Esophagus squamous epithelium (tissue), 5 donors: ENCODE measurements around the gene PCBP4. TPM values are rescaled to one million over a fixed set of nuclear protein-coding genes. Genes with fewer than 3 reads are reported as not detected.
A peak's percentile ranks its signal among the peaks of the same experiment; 100 is the strongest.

Experiments
- DNase-seq: peaks from one replicate; lab custom pipeline; 2025; lab: John Stamatoyannopoulos, UW
- H3K27ac ChIP-seq, 4 donors: fragments of 200-600 bp; sonication (generic); one replicate each; pipeline ENCODE4 v1.5.1; 2016 to 2019; ENCODE audit warnings: mild to moderate bottlenecking in 1 of 4
- H3K27me3 ChIP-seq, 4 donors: fragments of 200-600 bp; sonication (generic); 1 replicate in 3 of 4; 2 replicates in 1 of 4; pipeline versions ENCODE4 v1.5.1 to v1.6.0; 2017 to 2021; ENCODE audit warnings: antibody characterized with exemption in 1 of 4
- H3K36me3 ChIP-seq, 3 donors: fragments of 200-600 bp; sonication (generic); one replicate each; pipeline ENCODE4 v1.5.1; 2016 to 2019
- H3K4me1 ChIP-seq, 3 donors: fragments of 200-600 bp; sonication (generic); one replicate each; pipeline ENCODE4 v1.5.1; 2017 to 2019
- H3K4me3 ChIP-seq, 4 donors: fragments of 200-600 bp; sonication (generic); 1 replicate in 3 of 4; 2 replicates in 1 of 4; pipeline ENCODE4 v1.5.1; 2016 to 2019; ENCODE audit warnings: mild to moderate bottlenecking in 2 of 4, moderate library complexity in 1 of 4
- H3K9me3 ChIP-seq, 3 donors: fragments of 200-600 bp; sonication (generic); one replicate each; pipeline ENCODE4 v1.5.1; 2016 to 2019
- POLR2A ChIP-seq, 4 donors: fragments of 450-650 bp; IDR thresholded peaks; one replicate each; pipeline ENCODE4 v1.6.1; 2017; ENCODE audit warnings: antibody characterized with exemption in 4 of 4, mild to moderate bottlenecking in 4 of 4, moderate library complexity in 3 of 4
- WGBS, 2 donors: methylation state at CpG; one replicate each; pipeline ENCODE4 v1.1.5; 2018; 5-methylcytosine and 5-hydroxymethylcytosine counted together
- intact Hi-C: fragments of 100-400 bp; cut with DNase I; formaldehyde crosslinking; loops from one replicate; pipeline ENCODE4 v1.15.0; 2022
- total RNA-seq, 4 donors: library from RNA; depleted of rRNA; stranded (reverse); fragments of >200 nt; gene quantifications; one replicate each; pipeline ENCODE4 v1.1.0, GENCODE V29; 2016
- TF ChIP-seq, protein P1 (sequence below), 6 experiments: fragments of 450-650 bp in 4 of 6; fragments of 200-600 bp in 2 of 6; sonication (generic) in 2 of 6; IDR thresholded peaks; one replicate each; pipeline ENCODE4 v1.5.1; 2016 to 2019; ENCODE audit warnings: antibody characterized with exemption in 6 of 6, mild to moderate bottlenecking in 4 of 6, moderate library complexity in 4 of 6
- donor health status: DM: yes; HTN: yes; CAD: no.

PCBP4 gene
- total RNA-seq, 4 donors from 2014 or later = 13.0 to 47.3 (median 19.5) TPM

DNA sequence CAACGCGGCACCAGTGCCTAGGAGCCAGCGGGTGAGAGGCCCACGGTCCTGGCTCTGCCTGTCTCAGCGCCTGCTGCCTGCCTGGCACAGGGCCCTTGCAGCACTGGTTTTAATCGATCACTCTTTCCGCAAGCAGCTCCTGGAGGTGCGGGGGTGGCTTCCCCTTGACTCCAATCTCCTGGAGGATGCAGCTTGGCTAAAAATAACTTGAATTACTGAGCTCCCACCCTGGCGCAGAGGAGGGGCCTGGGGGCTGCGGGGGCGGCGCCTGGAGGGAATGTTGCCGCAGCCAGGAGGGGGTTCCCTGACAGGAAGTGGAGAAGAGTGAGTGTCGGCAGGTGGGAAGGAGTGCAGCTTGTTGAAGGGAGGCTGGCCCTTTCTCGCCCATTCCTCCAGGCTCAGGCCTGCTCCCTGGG lies 38.3 kb upstream of the PCBP4 start:
- Histone ChIP-seq H3K9me3 (no peaks in the 10 kb centered on the region), H3K27me3 (no peaks in the 10 kb centered on the region), H3K27ac (peak overlapping the region in 2 of 4 donors; percentile 26 to 32), H3K36me3 (no peaks in the 10 kb centered on the region), H3K4me3 (peak overlapping the region in 1 of 4 donors; percentile 15), H3K4me1 (peaks cover 13 to 35% (median 30%) of the 10 kb centered on the region in 3 donors)
- 9 to 22% methylated on average over 3 to 5 of the region's 15 CpGs for WGBS, 2 donors
- intact Hi-C loops = no loop called here
- TF ChIP-seq POLR2A (IDR thresholded peaks at IDR 0.05) = no peak
- TF ChIP-seq, protein P1, sequence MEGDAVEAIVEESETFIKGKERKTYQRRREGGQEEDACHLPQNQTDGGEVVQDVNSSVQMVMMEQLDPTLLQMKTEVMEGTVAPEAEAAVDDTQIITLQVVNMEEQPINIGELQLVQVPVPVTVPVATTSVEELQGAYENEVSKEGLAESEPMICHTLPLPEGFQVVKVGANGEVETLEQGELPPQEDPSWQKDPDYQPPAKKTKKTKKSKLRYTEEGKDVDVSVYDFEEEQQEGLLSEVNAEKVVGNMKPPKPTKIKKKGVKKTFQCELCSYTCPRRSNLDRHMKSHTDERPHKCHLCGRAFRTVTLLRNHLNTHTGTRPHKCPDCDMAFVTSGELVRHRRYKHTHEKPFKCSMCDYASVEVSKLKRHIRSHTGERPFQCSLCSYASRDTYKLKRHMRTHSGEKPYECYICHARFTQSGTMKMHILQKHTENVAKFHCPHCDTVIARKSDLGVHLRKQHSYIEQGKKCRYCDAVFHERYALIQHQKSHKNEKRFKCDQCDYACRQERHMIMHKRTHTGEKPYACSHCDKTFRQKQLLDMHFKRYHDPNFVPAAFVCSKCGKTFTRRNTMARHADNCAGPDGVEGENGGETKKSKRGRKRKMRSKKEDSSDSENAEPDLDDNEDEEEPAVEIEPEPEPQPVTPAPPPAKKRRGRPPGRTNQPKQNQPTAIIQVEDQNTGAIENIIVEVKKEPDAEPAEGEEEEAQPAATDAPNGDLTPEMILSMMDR (IDR thresholded peaks at IDR 0.05) = no peak
- DNase-seq = no peak

DNA sequence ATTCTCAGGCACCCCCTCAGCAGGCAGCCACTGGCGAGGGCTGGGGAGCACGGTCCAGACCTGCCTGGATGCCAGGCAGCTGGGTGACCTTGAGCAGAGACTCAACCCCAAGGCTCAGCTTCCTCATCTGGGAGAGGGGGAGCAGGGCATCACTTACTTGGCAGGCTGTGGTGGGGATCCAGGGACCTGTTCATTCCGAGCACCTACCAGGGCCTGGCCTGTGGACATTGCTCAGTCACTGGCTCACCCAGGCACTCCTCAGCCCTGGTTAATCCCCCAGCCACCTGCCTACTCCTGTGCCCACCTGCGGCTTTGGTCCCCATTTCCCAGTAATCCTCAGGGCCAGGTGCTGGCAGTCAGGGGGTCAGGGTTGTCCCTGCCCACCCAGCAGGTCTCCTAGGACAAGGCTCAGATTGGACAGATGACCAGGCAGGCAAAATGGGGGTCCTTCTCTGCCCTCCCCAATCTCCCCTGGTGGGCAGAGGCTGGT lies 37.7 kb upstream of the PCBP4 start:
- Histone ChIP-seq H3K4me1 (peaks cover 13 to 35% (median 30%) of the 10 kb centered on the region in 3 donors), H3K4me3 (no peak overlapping the region), H3K36me3 (no peaks in the 10 kb centered on the region), H3K9me3 (no peaks in the 10 kb centered on the region), H3K27ac (peak overlapping the region in 2 of 4 donors; percentile 26 to 32), H3K27me3 (no peaks in the 10 kb centered on the region)
- DNase-seq = no peak
- no peak for TF ChIP-seq POLR2A (IDR thresholded peaks at IDR 0.05)
- TF ChIP-seq, protein P1 (IDR thresholded peaks at IDR 0.05) = no peak
- intact Hi-C loops = loop anchor here (5.0 kb wide), 3 partner anchors 47 to 137 kb away; no protein-coding TSS in a partner anchor
- WGBS, 2 donors = 69% methylated on average over 2 of the region's 4 CpGs; no CpG with 5 or more reads in 1 of the 2 donors

DNA sequence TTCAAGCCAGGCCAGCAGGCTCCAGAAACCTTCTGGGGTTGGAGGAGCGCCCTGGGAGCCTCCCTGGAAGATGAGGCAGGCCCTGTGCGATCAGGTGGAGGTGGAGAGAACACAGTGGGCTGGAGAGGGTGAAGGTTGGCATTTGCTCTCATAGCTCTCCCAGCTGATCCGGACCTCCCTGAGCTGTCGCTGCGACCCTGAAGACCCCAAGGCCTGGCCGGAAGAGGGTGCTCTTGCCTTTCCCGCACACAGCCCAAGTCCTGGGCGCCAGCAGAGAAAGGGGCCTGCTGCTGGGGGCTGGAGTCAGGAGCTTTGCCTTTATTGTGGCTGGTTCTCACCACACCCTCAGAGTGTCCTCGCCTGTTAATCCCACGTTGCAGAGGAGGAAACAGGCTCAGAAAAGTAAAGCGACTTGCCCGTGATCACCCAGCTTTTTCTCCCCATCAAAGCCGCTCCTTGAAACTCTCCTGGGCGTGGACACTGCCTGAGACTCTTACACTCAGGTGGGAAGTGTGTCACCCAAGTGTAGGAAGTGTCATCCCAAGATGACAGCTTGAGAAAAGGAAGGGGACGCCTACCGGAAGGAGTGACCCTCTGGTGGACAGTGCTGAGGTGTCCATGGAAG lies 37.0 kb upstream of the PCBP4 start:
- H3K36me3 ChIP-seq = no peaks in the 10 kb centered on the region
- H3K9me3 ChIP-seq = no peaks in the 10 kb centered on the region
- WGBS, 2 donors = 49 to 51% methylated on average over 8 to 9 of the region's 16 CpGs
- no peaks in the 10 kb centered on the region for H3K27me3 ChIP-seq
- peaks cover 13 to 35% (median 30%) of the 10 kb centered on the region in 3 donors for H3K4me1 ChIP-seq
- peak overlapping the region in 2 of 4 donors; percentile 22 to 32 for H3K27ac ChIP-seq
- intact Hi-C loops = loop anchor here (5.0 kb wide), 3 partner anchors 48 to 138 kb away; no protein-coding TSS in a partner anchor
- TF ChIP-seq POLR2A (IDR thresholded peaks at IDR 0.05) = no peak
- TF ChIP-seq, protein P1 (IDR thresholded peaks at IDR 0.05) = peak in 5 of 6 experiments; percentile 32 to 51 (median 40)
- no peak overlapping the region for H3K4me3 ChIP-seq
- DNase-seq = no peak

DNA sequence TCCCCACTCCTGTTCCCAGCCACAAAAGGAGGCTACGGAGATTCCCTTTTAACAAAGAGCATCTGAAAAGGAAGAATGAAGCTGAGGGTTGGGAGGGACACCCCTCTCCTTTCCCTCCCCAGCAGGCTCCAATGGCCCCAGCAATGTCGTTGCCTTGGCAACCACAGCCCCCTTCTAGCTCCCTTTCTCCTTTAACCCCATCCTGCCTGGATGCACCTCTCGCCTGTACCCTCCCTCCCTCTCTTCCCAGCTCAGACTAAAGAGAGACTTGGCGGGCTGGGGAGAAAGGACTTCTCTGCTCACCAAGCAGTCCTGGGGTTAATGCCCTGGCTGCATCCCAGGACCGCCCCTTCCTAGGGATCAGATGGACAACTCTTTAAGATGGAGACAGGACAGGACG lies 35.5 kb upstream of the PCBP4 start:
- Histone ChIP-seq H3K4me1 (peaks cover 13 to 41% (median 30%) of the 10 kb centered on the region in 3 donors), H3K4me3 (no peak overlapping the region), H3K27ac (no peak overlapping the region), H3K27me3 (peaks cover 0 to 7% (median 0%) of the 10 kb centered on the region in 4 donors), H3K36me3 (no peaks in the 10 kb centered on the region), H3K9me3 (no peaks in the 10 kb centered on the region)
- WGBS, 2 donors = 56 to 63% methylated on average over 2 to 3 of the region's 6 CpGs
- no peak for DNase-seq
- intact Hi-C loops = loop anchor here (5.0 kb wide), 3 partner anchors 50 to 140 kb away; no protein-coding TSS in a partner anchor
- TF ChIP-seq, protein P1 (IDR thresholded peaks at IDR 0.05) = no peak

DNA sequence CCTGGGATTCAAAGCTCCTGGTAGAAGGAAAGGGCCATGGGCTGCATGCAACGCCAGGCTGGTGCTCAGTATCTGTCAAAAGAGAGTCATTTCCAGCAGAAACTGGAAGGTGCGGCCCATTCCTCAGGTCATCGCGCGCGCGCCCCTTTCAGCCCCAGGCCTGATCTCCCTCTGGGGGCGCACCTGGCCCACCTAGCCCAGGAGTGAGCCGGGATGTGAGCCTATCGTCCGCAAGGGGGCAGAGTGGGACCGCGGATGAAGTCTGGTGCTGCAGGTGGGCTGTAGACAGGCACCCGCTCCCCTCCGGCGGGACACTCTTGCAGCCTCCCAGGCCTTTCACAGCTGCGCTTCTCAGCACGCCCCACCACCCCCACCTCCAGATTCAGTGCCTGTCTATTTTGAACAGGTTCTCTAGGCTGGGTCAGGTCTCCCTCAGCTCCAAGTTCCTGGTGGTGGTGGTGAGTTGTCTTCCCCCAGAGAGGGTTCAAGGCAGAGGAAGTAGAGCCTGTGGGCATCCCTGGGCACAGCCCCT lies 34.3 kb upstream of the PCBP4 start:
- H3K9me3 ChIP-seq = no peaks in the 10 kb centered on the region
- intact Hi-C loops = loop anchor here (5.0 kb wide), 3 partner anchors 51 to 141 kb away; no protein-coding TSS in a partner anchor
- no peak for TF ChIP-seq POLR2A (IDR thresholded peaks at IDR 0.05)
- TF ChIP-seq, protein P1 (IDR thresholded peaks at IDR 0.05) = peak; percentile 85 to 94 (median 90)
- no peak overlapping the region for H3K27ac ChIP-seq
- H3K4me1 ChIP-seq = peaks cover 13 to 44% (median 30%) of the 10 kb centered on the region in 3 donors
- no peaks in the 10 kb centered on the region for H3K36me3 ChIP-seq
- 0 to 2% methylated on average over 8 to 14 of the region's 18 CpGs for WGBS, 2 donors
- no peak for DNase-seq
- H3K27me3 ChIP-seq = peaks cover 0 to 7% (median 0%) of the 10 kb centered on the region in 4 donors
- no peak overlapping the region for H3K4me3 ChIP-seq
